ENCODE data around the gene SUCLG1. TPM values are rescaled to one million over a fixed set of nuclear protein-coding genes. Genes with fewer than 3 reads are reported as not detected.

SUCLG1 gene
- total RNA-seq = 100 to 1,000 TPM in 2 of 8 experiments, 10 to 100 TPM in 6; 61.7 to 108 (median 90.7) TPM

GRCh38 chr2:84459018-84459943 lies at the start of gene SUCLG1:
SUCLG1 (minus strand) TSS chr2:84459280; CDS start chr2:84459269, 11 bp downstream.
- peak within 1 kb of the TSS; percentile 76 to 100 (median 92) for H3K4me3 ChIP-seq
- in situ Hi-C loops (cut with MboI; ENCODE audit: low pct_unique_long_range_greater_than_20kb in 2 of 9, low sequenced_read_pairs in 9 of 9, unreplicated experiment in 9 of 9) = no loop called here
- H3K27ac ChIP-seq = peak within 1 kb of the TSS; percentile 92 to 98
- peak; percentile 90 to 96 (median 96) for ATAC-seq (replicated peaks in 6 of 8)
- WGBS, 10 experiments = 0 to 3% (median 0%) methylated on average over 2 to 21 of the region's 57 CpGs; no CpG with 5 or more reads in 2 of the 10 experiments
- peaks cover 7 to 9% of the 10 kb centered on the region in 2 donors for H3K4me1 ChIP-seq (replicated peaks in 1 of 2)

- no peaks in the 10 kb centered on the region for H3K4me1 ChIP-seq (replicated peaks in 1 of 2)
- ATAC-seq (replicated peaks in 6 of 8) = no peak
- H3K4me3 ChIP-seq = no peak overlapping the region
- in situ Hi-C loops (cut with MboI; ENCODE audit: low pct_unique_long_range_greater_than_20kb in 2 of 9, low sequenced_read_pairs in 9 of 9, unreplicated experiment in 9 of 9) = loop anchor here in 7 of 9 experiments (10.0 to 25.0 kb wide), 7 partner anchors 137 to 789 kb away; partner anchors contain the start of gene TRABD2A (in 1 of the 7)
- H3K27ac ChIP-seq = no peak overlapping the region
These were observed 39.2 kb upstream of the SUCLG1 start for GRCh38 chr2:84498150-84498799.

- H3K27ac ChIP-seq = no peak overlapping the region
- in situ Hi-C loops (cut with MboI; ENCODE audit: low pct_unique_long_range_greater_than_20kb in 2 of 9, low sequenced_read_pairs in 9 of 9, unreplicated experiment in 9 of 9) = loop anchor here in 7 of 9 experiments (10.0 to 25.0 kb wide), 7 partner anchors 138 to 790 kb away; partner anchors contain the start of gene TRABD2A (in 1 of the 7)
- whole genome bisulfite sequencing, 10 experiments = 66 to 100% (median 87%) methylated on average over 1 to 3 of the region's 3 CpGs
- no peak for ATAC-seq (replicated peaks in 6 of 8)
- no peak overlapping the region for H3K4me3 ChIP-seq
- no peaks in the 10 kb centered on the region for H3K4me1 ChIP-seq (replicated peaks in 1 of 2)
These were observed 38.2 kb upstream of the SUCLG1 start for GRCh38 chr2:84497285-84497684.

- in situ Hi-C loops (cut with MboI; ENCODE audit: low pct_unique_long_range_greater_than_20kb in 2 of 9, low sequenced_read_pairs in 9 of 9, unreplicated experiment in 9 of 9) = loop anchor here in 7 of 9 experiments (10.0 to 25.0 kb wide), 7 partner anchors 138 to 791 kb away; partner anchors contain the start of gene TRABD2A (in 1 of the 7)
- ATAC-seq (replicated peaks in 6 of 8) = no peak
- H3K4me3 ChIP-seq = no peak overlapping the region
These were observed 37.3 kb upstream of the SUCLG1 start for GRCh38 chr2:84496386-84496785.

DNA sequence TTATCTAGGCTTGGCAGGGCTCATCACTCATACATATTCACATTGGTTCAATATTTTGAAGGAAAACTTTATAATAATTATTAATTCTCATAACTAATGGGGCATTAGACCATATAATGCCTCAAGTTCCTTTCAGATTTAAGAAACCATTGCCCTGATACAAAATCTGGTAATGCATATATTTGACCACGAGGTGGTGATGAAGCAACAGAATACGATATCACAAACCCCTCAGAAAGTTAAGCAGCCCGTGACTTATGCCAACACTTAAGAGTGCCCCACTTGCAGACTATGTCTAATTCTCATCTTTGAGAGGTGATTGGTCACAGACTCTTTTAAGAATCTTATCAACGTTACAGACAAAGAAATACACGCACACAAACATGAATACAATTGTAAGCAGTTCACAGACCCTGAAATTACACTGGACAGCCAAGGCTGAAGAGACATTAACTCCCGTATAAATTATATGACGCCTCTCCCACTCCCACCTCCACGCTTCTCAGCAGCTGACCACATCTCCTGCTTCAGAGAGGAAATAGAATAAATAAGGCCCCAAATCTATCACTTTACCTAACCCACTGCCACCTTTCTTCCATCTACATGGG lies 36.6 kb upstream of the SUCLG1 start:
- 0 to 37% (median 5%) methylated on average over 1 to 7 of the region's 8 CpGs for WGBS, 10 experiments
- Histone ChIP-seq H3K27ac (no peak overlapping the region), H3K4me1 (replicated peaks in 1 of 2) (no peaks in the 10 kb centered on the region), H3K4me3 (no peak overlapping the region)
- in situ Hi-C loops (cut with MboI; ENCODE audit: low pct_unique_long_range_greater_than_20kb in 2 of 9, low sequenced_read_pairs in 9 of 9, unreplicated experiment in 9 of 9) = loop anchor here in 7 of 9 experiments (10.0 to 25.0 kb wide), 7 partner anchors 139 to 792 kb away; partner anchors contain the start of gene TRABD2A (in 1 of the 7)
- peak; percentile 62 to 83 (median 69) for ATAC-seq (replicated peaks in 6 of 8)

More at GRCh38 chr2:84496386-84496785, 37.3 kb upstream of the SUCLG1 start:
- Histone ChIP-seq H3K27ac (no peak overlapping the region), H3K4me1 (replicated peaks in 1 of 2) (no peaks in the 10 kb centered on the region)

GRCh38 chr2:84494070-84494469 lies 35.0 kb upstream of the SUCLG1 start:
- no peak for ATAC-seq (replicated peaks in 6 of 8)
- Histone ChIP-seq H3K4me3 (no peak overlapping the region), H3K4me1 (replicated peaks in 1 of 2) (no peaks in the 10 kb centered on the region), H3K27ac (no peak overlapping the region)
- in situ Hi-C loops (cut with MboI; ENCODE audit: low pct_unique_long_range_greater_than_20kb in 2 of 9, low sequenced_read_pairs in 9 of 9, unreplicated experiment in 9 of 9) = loop anchor here in 7 of 9 experiments (10.0 to 25.0 kb wide), 7 partner anchors 141 to 793 kb away; partner anchors contain the start of gene TRABD2A (in 1 of the 7)
- WGBS, 10 experiments = 20 to 100% (median 83%) methylated on average over 1 to 4 of the region's 4 CpGs; no CpG with 5 or more reads in 1 of the 10 experiments

DNA sequence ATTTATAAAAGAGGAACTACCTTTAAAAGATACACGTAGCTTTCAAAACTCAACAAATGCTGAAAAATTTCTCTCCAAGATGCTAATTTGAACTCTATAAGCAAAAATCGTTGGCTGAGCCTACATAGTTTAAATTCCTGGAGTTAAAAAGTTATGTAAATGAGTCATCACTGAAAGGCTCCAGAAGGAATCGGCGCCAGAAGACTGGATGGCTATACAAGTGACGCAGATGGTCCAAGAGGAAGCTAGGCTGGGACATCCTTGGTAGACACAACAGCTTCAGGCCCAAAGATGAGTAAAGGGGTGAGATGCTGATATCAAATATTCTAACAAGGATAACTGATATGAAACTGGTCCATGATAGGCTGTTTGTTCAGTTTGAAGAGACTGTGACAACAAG lies 34.4 kb upstream of the SUCLG1 start:
- no peaks in the 10 kb centered on the region for H3K4me1 ChIP-seq (replicated peaks in 1 of 2)
- peak in 2 of 8 experiments; percentile 54 to 66 for ATAC-seq (replicated peaks in 6 of 8)

DNA sequence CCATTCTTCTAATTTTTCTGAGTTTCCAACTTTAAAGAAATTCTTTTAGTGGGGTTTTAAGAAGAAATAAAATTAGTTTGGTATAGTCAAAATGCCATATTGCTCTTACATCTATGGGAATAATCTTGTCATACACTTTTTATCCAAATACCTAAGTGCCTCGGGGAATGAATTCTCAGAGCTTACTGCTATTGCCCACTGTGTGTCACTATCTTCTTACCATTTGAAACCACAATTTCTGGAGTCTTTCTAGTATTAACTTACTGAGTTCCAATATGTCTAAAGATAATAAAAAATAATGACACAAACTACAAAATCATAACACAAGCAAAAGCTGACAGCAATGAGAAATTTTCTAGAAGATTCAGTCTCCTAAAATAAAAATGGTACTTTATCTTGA lies 33.5 kb upstream of the SUCLG1 start:
- in situ Hi-C loops (cut with MboI; ENCODE audit: low pct_unique_long_range_greater_than_20kb in 2 of 9, low sequenced_read_pairs in 9 of 9, unreplicated experiment in 9 of 9) = loop anchor here in 7 of 9 experiments (10.0 to 25.0 kb wide), 7 partner anchors 142 to 795 kb away; partner anchors contain the start of gene TRABD2A (in 1 of the 7)
- no peak for ATAC-seq (replicated peaks in 6 of 8)
- no peak overlapping the region for H3K4me3 ChIP-seq
- peaks cover 0 to 2% of the 10 kb centered on the region in 2 donors for H3K4me1 ChIP-seq (replicated peaks in 1 of 2)
- H3K27ac ChIP-seq = no peak overlapping the region
- WGBS, 10 experiments = 0 to 100% (median 70%) methylated on average over 1 of the region's 1 CpG

More for the DNA sequence above, 34.4 kb upstream of the SUCLG1 start:
- WGBS, 10 experiments = 0 to 77% (median 49%) methylated on average over 2 to 5 of the region's 5 CpGs; no CpG with 5 or more reads in 1 of the 10 experiments
- Histone ChIP-seq H3K4me3 (no peak overlapping the region), H3K27ac (no peak overlapping the region)
- in situ Hi-C loops (cut with MboI; ENCODE audit: low pct_unique_long_range_greater_than_20kb in 2 of 9, low sequenced_read_pairs in 9 of 9, unreplicated experiment in 9 of 9) = loop anchor here in 7 of 9 experiments (10.0 to 25.0 kb wide), 7 partner anchors 141 to 794 kb away; partner anchors contain the start of gene TRABD2A (in 1 of the 7)

DNA sequence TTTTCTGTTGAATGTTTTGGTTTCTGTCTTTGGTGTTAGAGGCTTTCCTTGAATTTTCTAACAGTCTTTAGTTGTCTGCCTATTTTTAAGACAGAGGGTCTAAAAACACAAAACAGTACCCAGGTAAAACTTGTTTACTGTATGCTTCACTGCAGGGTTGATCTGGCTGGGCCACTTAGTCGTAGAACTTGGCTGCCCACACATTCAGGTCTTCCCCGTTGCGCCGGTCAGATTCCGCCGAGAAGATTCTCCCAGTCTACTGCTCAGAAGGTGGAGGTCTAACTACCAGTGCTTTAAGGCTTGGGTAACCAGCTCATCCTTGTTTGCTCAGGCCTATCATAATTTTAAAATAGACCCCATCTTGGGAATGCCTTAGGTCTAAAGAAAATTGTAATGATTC lies 32.7 kb upstream of the SUCLG1 start:
- in situ Hi-C loops (cut with MboI; ENCODE audit: low pct_unique_long_range_greater_than_20kb in 2 of 9, low sequenced_read_pairs in 9 of 9, unreplicated experiment in 9 of 9) = loop anchor here in 7 of 9 experiments (10.0 to 25.0 kb wide), 7 partner anchors 143 to 796 kb away; partner anchors contain the start of gene TRABD2A (in 1 of the 7)
- Histone ChIP-seq H3K27ac (no peak overlapping the region), H3K4me3 (no peak overlapping the region), H3K4me1 (replicated peaks in 1 of 2) (peaks cover 0 to 10% of the 10 kb centered on the region in 2 donors)
- ATAC-seq (replicated peaks in 6 of 8) = no peak
- 29 to 100% (median 93%) methylated on average over 1 to 6 of the region's 6 CpGs; no CpG with 5 or more reads in 2 of the 10 experiments for WGBS, 10 experiments

DNA sequence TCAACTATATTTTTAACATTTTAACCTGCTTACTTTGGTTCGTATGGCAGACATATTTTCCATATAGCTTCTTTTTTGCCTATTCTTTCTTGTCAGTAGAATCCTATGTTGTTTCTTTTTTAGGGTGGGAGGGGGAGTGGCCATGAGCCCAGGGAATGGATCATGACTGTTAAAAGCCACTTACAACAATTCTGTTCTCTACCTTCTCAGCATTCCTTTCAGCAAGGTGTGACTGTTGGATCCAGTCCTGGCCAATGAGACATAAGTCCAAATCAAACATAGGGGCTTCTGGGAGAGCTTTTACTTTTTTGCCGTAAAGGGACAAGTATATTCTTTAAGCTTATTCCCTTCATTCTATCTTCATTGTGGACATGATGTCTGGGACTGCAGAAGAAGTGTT lies 32.2 kb upstream of the SUCLG1 start:
- in situ Hi-C loops (cut with MboI; ENCODE audit: low pct_unique_long_range_greater_than_20kb in 2 of 9, low sequenced_read_pairs in 9 of 9, unreplicated experiment in 9 of 9) = loop anchor here in 7 of 9 experiments (10.0 to 25.0 kb wide), 7 partner anchors 144 to 796 kb away; partner anchors contain the start of gene TRABD2A (in 1 of the 7)
- 0 to 79% (median 35%) methylated on average over 1 to 2 of the region's 2 CpGs; no CpG with 5 or more reads in 1 of the 10 experiments for WGBS, 10 experiments
- H3K27ac ChIP-seq = no peak overlapping the region
- ATAC-seq (replicated peaks in 6 of 8) = no peak
- no peak overlapping the region for H3K4me3 ChIP-seq
- peaks cover 0 to 11% of the 10 kb centered on the region in 2 donors for H3K4me1 ChIP-seq (replicated peaks in 1 of 2)

DNA sequence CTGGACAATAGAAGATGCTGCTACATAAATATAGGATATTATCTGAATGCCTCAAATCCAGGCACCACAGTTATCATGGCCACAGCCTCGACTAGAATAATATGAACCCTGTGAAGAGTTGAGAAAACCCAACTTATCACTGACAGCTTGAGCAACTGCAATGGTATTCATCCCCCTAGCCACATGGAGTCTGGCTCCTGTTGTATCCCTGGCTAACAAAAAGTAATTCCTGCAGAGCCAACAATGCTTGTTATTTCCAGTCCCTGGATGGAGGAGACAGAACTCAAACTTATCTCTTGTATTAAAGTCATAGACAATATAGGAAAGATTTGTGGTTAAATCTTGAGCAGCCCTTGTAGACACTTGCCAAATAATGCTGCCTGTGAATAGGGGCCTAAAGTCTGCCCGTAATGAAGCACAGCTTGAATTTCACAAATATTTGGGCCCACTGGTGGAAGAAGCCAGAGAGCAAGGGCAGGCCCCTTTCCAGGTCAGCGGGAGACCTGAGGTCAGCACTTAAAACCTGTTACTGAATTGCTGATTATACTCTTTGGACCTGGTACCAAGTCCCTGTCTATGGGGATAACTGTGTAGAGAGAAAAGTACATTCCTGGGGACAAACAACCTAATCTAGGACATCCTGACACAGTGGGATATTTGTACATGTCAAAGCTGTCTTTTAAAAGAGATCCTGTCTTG lies 28.4 kb upstream of the SUCLG1 start:
- in situ Hi-C loops (cut with MboI; ENCODE audit: low pct_unique_long_range_greater_than_20kb in 2 of 9, low sequenced_read_pairs in 9 of 9, unreplicated experiment in 9 of 9) = loop anchor here in 7 of 9 experiments (10.0 to 25.0 kb wide), 6 partner anchors 150 to 800 kb away; partner anchors contain the start of gene TRABD2A (in 1 of the 7)
- peak in 1 of 8 experiments; percentile 54 for ATAC-seq (replicated peaks in 6 of 8)
- peaks cover 0 to 15% of the 10 kb centered on the region in 2 donors for H3K4me1 ChIP-seq (replicated peaks in 1 of 2)
- 0 to 67% (median 44%) methylated on average over 1 to 3 of the region's 3 CpGs for WGBS, 10 experiments
- no peak overlapping the region for H3K4me3 ChIP-seq
- H3K27ac ChIP-seq = peak overlapping the region in 1 of 2 donors; percentile 4
